IMR-90 (cell line): Measurements from ENCODE around the gene VSIR. TPM values are rescaled to one million over a fixed set of nuclear protein-coding genes. Genes with fewer than 3 reads are reported as not detected.
A peak's percentile ranks its signal among the peaks of the same experiment; 100 is the strongest.

Experiments
- ATAC-seq: fragments of 200-7000 bp; cut with Tn5 transposase; 2 replicates; pipeline ENCODE4 v1.9.1; 2020; ENCODE audit warnings: low read depth, mild to moderate bottlenecking, moderate library complexity
- BruUV-seq: library from RNA; stranded (reverse); fragments of 400-500 nt; replicated peaks from 2 replicates; lab custom pipeline; 2021; lab: Mats Ljungman, UMichigan
- CTCF ChIA-PET: fragments of 300-600 bp; formaldehyde crosslinking; extraction: SDS; loops from one replicate; lab custom pipeline; 2021; ENCODE audit warnings: antibody characterized with exemption; lab: Yijun Ruan, JAX
- POLR2A ChIA-PET: fragments of 300-600 bp; sonication (Branson Sonifier 250); formaldehyde crosslinking; loops from one replicate; lab custom pipeline; 2022; ENCODE audit warnings: antibody characterized with exemption; ENCODE audit not compliant: unreplicated experiment; lab: Charles Lee
- DNase-seq: peaks from one replicate; pipeline ENCODE4 v3.0.0; 2013
- H2AFZ ChIP-seq: replicated peaks from 2 replicates; pipeline ENCODE3; 2013; ENCODE audit warnings: low read length, mild to moderate bottlenecking; ENCODE audit not compliant: poor library complexity
- H2AK5ac ChIP-seq: 2 replicates; pipeline ENCODE4 v1.6.1; 2013; ENCODE audit warnings: low read depth, low read length, inconsistent platforms
- H2AK9ac ChIP-seq: replicated peaks from 2 replicates; pipeline ENCODE3; 2013; ENCODE audit warnings: mild to moderate bottlenecking, low read depth, low read length, moderate library complexity; ENCODE audit not compliant: poor library complexity
- H2BK120ac ChIP-seq: 2 replicates; pipeline ENCODE4 v1.6.1; 2013; ENCODE audit warnings: low read depth, low read length, inconsistent platforms
- H2BK15ac ChIP-seq: 3 replicates; pipeline ENCODE4 v1.6.1; 2013; ENCODE audit warnings: low read depth, low read length, inconsistent platforms
- H2BK20ac ChIP-seq: 2 replicates; pipeline ENCODE4 v1.6.1; 2013; ENCODE audit warnings: low read depth, mild to moderate bottlenecking, inconsistent platforms, low read length, moderate library complexity
- H2BK5ac ChIP-seq: 2 replicates; pipeline ENCODE4 v1.6.1; 2013; ENCODE audit warnings: mild to moderate bottlenecking, low read depth, low read length, inconsistent platforms; ENCODE audit not compliant: poor library complexity, severe bottlenecking
- H3K14ac ChIP-seq: replicated peaks from 2 replicates; pipeline ENCODE4 v1.6.1; 2013; ENCODE audit warnings: low read depth, low read length, inconsistent platforms
- H3K18ac ChIP-seq: 2 replicates; pipeline ENCODE4 v1.6.1; 2013; ENCODE audit warnings: low read depth, low read length, control low read depth
- H3K23ac ChIP-seq: 2 replicates; pipeline ENCODE4 v1.6.1; 2013; ENCODE audit warnings: low read depth, low read length, inconsistent platforms
- H3K27ac ChIP-seq: 2 replicates; pipeline ENCODE4 v1.5.1; 2013; ENCODE audit warnings: mild to moderate bottlenecking, control low read depth, low read length; ENCODE audit not compliant: insufficient read depth
- H3K27me3 ChIP-seq: 2 replicates; pipeline ENCODE4 v1.6.1; 2013; ENCODE audit warnings: low read length; ENCODE audit not compliant: control insufficient read depth, insufficient read depth
- H3K36me3 ChIP-seq: 2 replicates; pipeline ENCODE4 v1.6.1; 2013; ENCODE audit warnings: low read length, mixed read lengths; ENCODE audit not compliant: control insufficient read depth, insufficient read depth
- H3K4ac ChIP-seq: 2 replicates; pipeline ENCODE4 v1.6.1; 2013; ENCODE audit warnings: low read depth, low read length, inconsistent platforms
- H3K4me1 ChIP-seq: 2 replicates; pipeline ENCODE4 v1.6.1; 2013; ENCODE audit warnings: low read length, mixed read lengths; ENCODE audit not compliant: control insufficient read depth, insufficient read depth
- H3K4me2 ChIP-seq: 2 replicates; pipeline ENCODE4 v1.6.1; 2013; ENCODE audit warnings: low read depth, mild to moderate bottlenecking, control low read depth, low read length, moderate library complexity
- H3K4me3 ChIP-seq: 2 replicates; pipeline ENCODE4 v1.5.1; 2013; ENCODE audit warnings: low read depth, mild to moderate bottlenecking, control low read depth, low read length, moderate library complexity; ENCODE audit not compliant: insufficient read depth
- H3K56ac ChIP-seq: 2 replicates; pipeline ENCODE4 v1.6.1; 2013; ENCODE audit warnings: low read length, inconsistent platforms; ENCODE audit not compliant: insufficient read depth; ENCODE audit errors: extremely low read depth
- H3K79me1 ChIP-seq, 2 experiments: 2 replicates each; pipeline ENCODE4 v1.6.1; 2013; ENCODE audit warnings: low read length in 2 of 2, inconsistent platforms in 1 of 2, low read depth in 1 of 2
- H3K9ac ChIP-seq: 2 replicates; pipeline ENCODE4 v1.6.1; 2013; ENCODE audit warnings: low read depth, low read length, control low read depth
- H3K9me1 ChIP-seq: 2 replicates; pipeline ENCODE4 v1.6.1; 2013; ENCODE audit warnings: low read length, inconsistent platforms; ENCODE audit not compliant: insufficient read depth
- H3K9me3 ChIP-seq: 2 replicates; pipeline ENCODE4 v1.6.1; 2013; ENCODE audit warnings: low read length; ENCODE audit not compliant: control insufficient read depth, insufficient read depth
- H4K20me1 ChIP-seq: 2 replicates; pipeline ENCODE4 v1.6.1; 2013; ENCODE audit warnings: low read length, inconsistent platforms; ENCODE audit not compliant: insufficient read depth
- H4K5ac ChIP-seq: 2 replicates; pipeline ENCODE4 v1.6.1; 2013; ENCODE audit warnings: mild to moderate bottlenecking, low read depth, low read length, control low read depth
- H4K8ac ChIP-seq, 2 experiments: 2 replicates each; pipeline ENCODE4 v1.6.1; 2013; ENCODE audit warnings: low read depth in 2 of 2, low read length in 2 of 2, control low read depth in 1 of 2, inconsistent platforms in 1 of 2
- H4K91ac ChIP-seq: 2 replicates; pipeline ENCODE4 v1.6.1; 2013; ENCODE audit warnings: low read depth, low read length, inconsistent platforms; ENCODE audit not compliant: insufficient read depth
- BHLHE40 ChIP-seq: fragments of 150-350 bp; IDR thresholded peaks from 2 replicates; pipeline ENCODE4 v1.6.1; 2016; ENCODE audit warnings: mild to moderate bottlenecking, low read depth, low read length
- CEBPB ChIP-seq: IDR thresholded peaks from 2 replicates; pipeline ENCODE4 v1.6.1; 2012; ENCODE audit warnings: low read depth, low read length, improper control_type of control experiment
- CHD1 ChIP-seq: IDR thresholded peaks from 2 replicates; pipeline ENCODE4 v1.6.1; 2012; ENCODE audit warnings: low read depth, low read length, improper control_type of control experiment
- CTCF ChIP-seq: conservative IDR thresholded peaks from 2 replicates; pipeline ENCODE4 v1.5.1; 2012; ENCODE audit warnings: mild to moderate bottlenecking, low read depth, low read length, improper control_type of control experiment
- FOS ChIP-seq: fragments of 150-350 bp; IDR thresholded peaks from 2 replicates; pipeline ENCODE4 v1.6.1; 2016; ENCODE audit warnings: low read depth, low read length
- MAFK ChIP-seq: IDR thresholded peaks from 2 replicates; pipeline ENCODE4 v1.6.1; 2012; ENCODE audit warnings: low read depth, low read length, improper control_type of control experiment
- MAZ ChIP-seq: IDR thresholded peaks from 2 replicates; pipeline ENCODE4 v1.6.1; 2012; ENCODE audit warnings: low read depth, mild to moderate bottlenecking, low read length, improper control_type of control experiment, moderate library complexity, borderline replicate concordance
- MXI1 ChIP-seq: IDR thresholded peaks from 2 replicates; pipeline ENCODE4 v1.6.1; 2012; ENCODE audit warnings: low read depth, mild to moderate bottlenecking, low read length, moderate library complexity, borderline replicate concordance
- NFE2L2 ChIP-seq: fragments of 150-350 bp; IDR thresholded peaks from 2 replicates; pipeline ENCODE4 v1.6.1; 2016; ENCODE audit warnings: low read depth, mild to moderate bottlenecking, low read length
- POLR2A ChIP-seq: IDR thresholded peaks from 2 replicates; pipeline ENCODE4 v1.6.1; 2012; ENCODE audit warnings: mild to moderate bottlenecking, low read depth, low read length
- RAD21 ChIP-seq: IDR thresholded peaks from 2 replicates; pipeline ENCODE4 v1.6.1; 2012; ENCODE audit warnings: low read length, improper control_type of control experiment
- RCOR1 ChIP-seq: IDR thresholded peaks from 2 replicates; pipeline ENCODE4 v1.6.1; 2012; ENCODE audit warnings: mild to moderate bottlenecking, low read length, improper control_type of control experiment; ENCODE audit not compliant: insufficient replicate concordance
- RFX5 ChIP-seq: IDR thresholded peaks from 2 replicates; pipeline ENCODE4 v1.8.0; 2012; ENCODE audit warnings: low read depth, mild to moderate bottlenecking, low read length, moderate library complexity
- SMC3 ChIP-seq: fragments of 150-350 bp; IDR thresholded peaks from 2 replicates; pipeline ENCODE4 v1.6.1; 2016; ENCODE audit warnings: low read depth, mild to moderate bottlenecking, antibody characterized with exemption, low read length, moderate library complexity
- whole genome bisulfite sequencing, 2 experiments: methylation state at CpG; one replicate each; pipeline versions ENCODE4 v1.1.5 to v1.1.7; 2013; ENCODE audit warnings: missing lambda C conversion rate in 2 of 2; ENCODE audit not compliant: insufficient read length in 1 of 2; ENCODE audit errors: extremely low coverage in 2 of 2; 5-methylcytosine and 5-hydroxymethylcytosine counted together
- dilution Hi-C: fragments of 300-500 bp; cut with HindIII; formaldehyde crosslinking; loops from one replicate; pipeline ENCODE4 v1.14.3; 2018; ENCODE audit warnings: low sequenced_read_pairs; ENCODE audit not compliant: unreplicated experiment
- in situ Hi-C: fragments of 300-500 bp; cut with MboI; formaldehyde crosslinking; loops from 3 replicates; pipeline ENCODE4 v1.14.3; 2019; ENCODE audit warnings: low sequenced_read_pairs, inconsistent platforms, mixed read lengths
- intact Hi-C: fragments of 100-400 bp; cut with micrococcal nuclease; formaldehyde crosslinking; loops from 2 replicates; pipeline ENCODE4 v1.10.0; 2022
- polyA plus RNA-seq, 3 experiments: library from polyadenylated mRNA; depleted of rRNA; stranded (reverse); fragments of >200 nt; gene quantifications; 2 replicates each; pipeline ENCODE4 v1.2.3, GENCODE V29; 2012; ENCODE audit warnings: low replicate concordance in 1 of 3
- total RNA-seq: library from RNA; depleted of rRNA; stranded (reverse); fragments of >200 nt; gene quantifications from 2 replicates; pipeline ENCODE4 v1.2.3, GENCODE V29; 2012
- TF ChIP-seq, protein P1 (sequence below): fragments of 150-350 bp; IDR thresholded peaks from 2 replicates; pipeline ENCODE4 v1.6.1; 2017; ENCODE audit warnings: mild to moderate bottlenecking, antibody characterized with exemption, low read length, low read depth
- TF ChIP-seq, protein P2 (sequence below): fragments of 150-350 bp; IDR thresholded peaks from 2 replicates; pipeline ENCODE4 v1.6.1; 2016; ENCODE audit warnings: low read depth, mild to moderate bottlenecking, low read length, moderate library complexity, borderline replicate concordance

VSIR gene
- total and polyA plus RNA-seq, 2 of the 4 experiments (the other 2 are of a cell fraction), result 5.0 to 23.8 TPM

GRCh38 chr10:71750124-71750841, 23.0 kb downstream of the VSIR start:
- Histone ChIP-seq H3K23ac (no peak overlapping the region), H4K5ac (no peak overlapping the region), H4K20me1 (no peaks in the 10 kb centered on the region), H2AK5ac (no peak overlapping the region), H3K27ac (no peak overlapping the region), H3K9me1 (0 out of 2 replicates have a peak, but pooled peaks cover 5% of the 10 kb centered on the region), H3K14ac (no peak overlapping the region), H3K56ac (no peak overlapping the region), H2BK120ac (no peak overlapping the region), H2BK5ac (no peak overlapping the region), H3K4me3 (no peak overlapping the region), H3K4me2 (no peak overlapping the region), H3K9me3 (no peaks in the 10 kb centered on the region), H3K27me3 (peaks cover 7% of the 10 kb centered on the region), H3K9ac (no peak overlapping the region), H3K18ac (no peak overlapping the region), H2BK15ac (no peak overlapping the region), H3K36me3 (peaks cover 10% of the 10 kb centered on the region; the same call in 1 of the 2 replicates), H4K8ac (no peak overlapping the region), H3K4ac (no peak overlapping the region), H4K91ac (no peak overlapping the region), H3K4me1 (peaks cover 1% of the 10 kb centered on the region; the same call in 1 of the 2 replicates), H2BK20ac (no peak overlapping the region), H2AFZ (no peak overlapping the region), H2AK9ac (peak overlapping the region; percentile 46), H3K79me1 (no peaks in the 10 kb centered on the region)
- TF ChIP-seq RCOR1, result no peak
- TF ChIP-seq BHLHE40, result no peak
- TF ChIP-seq MAFK, result no peak
- TF ChIP-seq CTCF, result no peak
- no peak for TF ChIP-seq FOS
- TF ChIP-seq CEBPB, result no peak
- no peak for TF ChIP-seq RAD21
- no peak for TF ChIP-seq CHD1
- TF ChIP-seq NFE2L2, result no peak
- no peak for TF ChIP-seq POLR2A
- no peak for TF ChIP-seq RFX5
- no peak for TF ChIP-seq MAZ
- TF ChIP-seq MXI1, result no peak
- TF ChIP-seq, protein P1, sequence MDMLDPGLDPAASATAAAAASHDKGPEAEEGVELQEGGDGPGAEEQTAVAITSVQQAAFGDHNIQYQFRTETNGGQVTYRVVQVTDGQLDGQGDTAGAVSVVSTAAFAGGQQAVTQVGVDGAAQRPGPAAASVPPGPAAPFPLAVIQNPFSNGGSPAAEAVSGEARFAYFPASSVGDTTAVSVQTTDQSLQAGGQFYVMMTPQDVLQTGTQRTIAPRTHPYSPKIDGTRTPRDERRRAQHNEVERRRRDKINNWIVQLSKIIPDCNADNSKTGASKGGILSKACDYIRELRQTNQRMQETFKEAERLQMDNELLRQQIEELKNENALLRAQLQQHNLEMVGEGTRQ, result no peak
- TF ChIP-seq SMC3, result no peak
- TF ChIP-seq, protein P2, sequence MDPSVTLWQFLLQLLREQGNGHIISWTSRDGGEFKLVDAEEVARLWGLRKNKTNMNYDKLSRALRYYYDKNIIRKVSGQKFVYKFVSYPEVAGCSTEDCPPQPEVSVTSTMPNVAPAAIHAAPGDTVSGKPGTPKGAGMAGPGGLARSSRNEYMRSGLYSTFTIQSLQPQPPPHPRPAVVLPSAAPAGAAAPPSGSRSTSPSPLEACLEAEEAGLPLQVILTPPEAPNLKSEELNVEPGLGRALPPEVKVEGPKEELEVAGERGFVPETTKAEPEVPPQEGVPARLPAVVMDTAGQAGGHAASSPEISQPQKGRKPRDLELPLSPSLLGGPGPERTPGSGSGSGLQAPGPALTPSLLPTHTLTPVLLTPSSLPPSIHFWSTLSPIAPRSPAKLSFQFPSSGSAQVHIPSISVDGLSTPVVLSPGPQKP, result no peak
- no TSS peak for BruUV-seq
- POLR2A ChIA-PET, result no interaction called here
- CTCF ChIA-PET, result no interaction called here
- intact Hi-C loops, result no loop called here
- no peak for ATAC-seq
- no peak for DNase-seq
- WGBS, 2 experiments, result 100% methylated on average over 1 of the region's 15 CpGs; no CpG with 5 or more reads in 1 of the 2 experiments
- dilution Hi-C loops, result no loop called here
- in situ Hi-C loops, result no loop called here
